HG02884 (cell line): ENCODE results near the gene GPR52.

Experiments
- ATAC-seq: cut with Tn5 transposase; IDR thresholded peaks from one replicate; pipeline ENCODE4 v1.9.1; 2021; ENCODE audit warnings: mild to moderate bottlenecking, moderate library complexity; ENCODE audit not compliant: unreplicated experiment

Gene GPR52

GRCh38 chr1:174465855-174466254, 18.1 kb downstream of the GPR52 start:
- ATAC-seq, result no peak

DNA sequence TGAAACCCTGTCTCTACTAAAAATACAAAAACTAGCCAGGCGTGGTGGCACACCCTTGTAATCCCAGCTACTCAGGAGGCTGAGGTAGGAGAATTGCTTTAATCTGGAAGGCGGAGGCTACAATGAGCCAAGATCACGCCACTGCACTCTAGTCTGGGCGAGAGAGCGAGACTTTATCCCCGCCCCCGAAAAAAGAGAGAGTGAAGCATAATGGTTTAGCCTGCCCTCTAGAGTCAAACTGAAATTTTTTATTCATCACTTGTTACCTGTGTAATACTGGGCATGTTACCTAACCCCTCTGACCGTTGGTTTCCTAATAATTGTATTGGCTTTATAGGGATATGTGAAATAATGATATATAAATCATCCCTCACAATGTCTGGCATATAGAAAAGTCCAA, 18.8 kb downstream of the GPR52 start:
- no peak for ATAC-seq

DNA sequence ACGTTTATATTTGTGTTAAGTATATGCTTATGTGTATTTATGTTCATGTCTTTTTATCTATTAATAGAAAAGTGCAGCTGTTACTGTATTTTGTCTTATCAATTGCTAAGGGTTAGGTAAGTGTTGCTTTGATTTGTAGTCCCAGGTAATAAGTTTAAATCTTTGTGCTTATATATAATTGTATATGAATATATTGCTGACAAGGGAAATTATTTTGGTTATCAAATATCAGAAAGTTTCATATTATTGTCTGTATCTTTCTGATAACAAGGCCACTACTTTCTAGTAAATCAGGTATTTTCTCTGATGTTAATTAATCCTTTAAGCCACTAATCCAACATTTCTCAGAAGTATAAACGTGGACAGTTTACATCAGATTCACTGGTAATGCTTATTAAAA, 21.3 kb downstream of the GPR52 start:
- no peak for ATAC-seq

GRCh38 chr1:174469687-174470086, 21.9 kb downstream of the GPR52 start:
- ATAC-seq, result no peak

- no peak for ATAC-seq
These were observed 31.5 kb downstream of the GPR52 start for GRCh38 chr1:174479281-174479680.

DNA sequence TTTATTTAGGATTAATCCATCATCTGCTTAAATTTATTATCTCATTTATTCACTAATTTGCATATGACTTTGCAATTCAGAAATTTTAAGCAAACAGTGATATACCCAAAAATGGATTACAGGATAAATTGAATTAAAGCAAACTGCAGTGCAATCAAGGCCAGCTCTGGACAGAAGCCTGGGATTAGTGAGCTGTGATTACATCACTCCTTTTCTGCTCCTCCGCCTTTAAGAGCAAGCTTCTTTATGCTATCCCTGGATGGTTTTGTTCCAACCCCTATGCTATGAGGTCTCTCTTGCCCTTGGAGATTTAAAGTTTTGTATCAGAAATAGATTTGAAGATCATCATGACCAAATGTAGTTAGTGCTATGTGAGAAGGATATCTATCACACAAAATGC, 32.6 kb downstream of the GPR52 start:
- ATAC-seq, result no peak

GRCh38 chr1:174491606-174492005, 43.8 kb downstream of the GPR52 start:
- no peak for ATAC-seq

DNA sequence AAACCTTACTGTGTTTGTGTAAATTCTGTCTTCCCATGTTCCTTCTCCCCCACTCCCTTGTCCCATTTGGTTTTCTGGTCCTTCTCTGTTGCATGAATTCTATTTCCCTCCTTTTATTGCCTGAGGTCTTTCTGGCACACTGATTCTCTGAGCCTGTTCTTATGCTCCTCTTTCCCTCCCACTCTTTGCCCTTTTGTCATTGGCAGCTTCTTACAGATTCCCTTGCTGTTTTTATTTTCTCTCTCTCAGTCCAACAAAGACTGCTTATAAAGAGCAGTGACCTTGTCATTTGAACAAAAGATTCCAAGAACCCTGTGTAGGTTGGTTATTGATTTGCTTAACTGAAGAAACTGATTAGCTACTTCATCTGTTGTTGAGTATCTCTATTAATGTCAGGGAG, 49.7 kb downstream of the GPR52 start:
- ATAC-seq, result no peak
